Karpas-422 (cell line): ENCODE results near the gene YEATS4. TPM values are rescaled to one million over a fixed set of nuclear protein-coding genes. Genes with fewer than 3 reads are reported as not detected.

Experiments used
- DNase-seq: peaks from one replicate; pipeline ENCODE4 v3.0.0-alpha.2; 2015
- H2AFZ ChIP-seq: fragments of 200-600 bp; sonication (generic); 2 replicates; pipeline ENCODE4 v1.6.1; 2014; ENCODE audit warnings: antibody characterized with exemption, low read length, mixed read lengths
- H3K27ac ChIP-seq: fragments of 200-600 bp; sonication (generic); 2 replicates; pipeline ENCODE4 v1.5.1; 2014; ENCODE audit warnings: mild to moderate bottlenecking, low read length, moderate library complexity
- H3K27me3 ChIP-seq: fragments of 200-600 bp; sonication (generic); 2 replicates; pipeline ENCODE4 v1.6.1; 2014; ENCODE audit warnings: low read length, mixed read lengths
- H3K36me3 ChIP-seq: fragments of 200-600 bp; sonication (generic); 2 replicates; pipeline ENCODE4 v1.6.1; 2014; ENCODE audit warnings: low read length, mixed read lengths; ENCODE audit not compliant: insufficient read depth
- H3K4me1 ChIP-seq: fragments of 200-600 bp; sonication (generic); 2 replicates; pipeline ENCODE4 v1.6.1; 2014; ENCODE audit warnings: mild to moderate bottlenecking, low read length, mixed read lengths
- H3K4me2 ChIP-seq: fragments of 200-600 bp; sonication (generic); 2 replicates; pipeline ENCODE4 v1.6.1; 2014; ENCODE audit warnings: low read length, low read depth, mild to moderate bottlenecking; ENCODE audit not compliant: poor library complexity, severe bottlenecking
- H3K4me3 ChIP-seq: fragments of 200-600 bp; sonication (generic); 2 replicates; pipeline ENCODE4 v1.5.1; 2014; ENCODE audit warnings: mild to moderate bottlenecking, antibody characterized with exemption, low read length, mixed read lengths
- H3K79me2 ChIP-seq: fragments of 200-600 bp; sonication (generic); 2 replicates; pipeline ENCODE4 v1.6.1; 2014; ENCODE audit warnings: mild to moderate bottlenecking, low read length, mixed read lengths
- H3K9ac ChIP-seq: fragments of 200-600 bp; sonication (generic); 2 replicates; pipeline ENCODE4 v1.6.0; 2014; ENCODE audit warnings: low read length
- H3K9me2 ChIP-seq: fragments of 200-600 bp; sonication (generic), shearing (Covaris generic); replicated peaks from 2 replicates; pipeline ENCODE4 v1.6.0; 2014; ENCODE audit warnings: mild to moderate bottlenecking, low read length, moderate library complexity; ENCODE audit not compliant: insufficient read depth
- H3K9me3 ChIP-seq: fragments of 300-700, 200-600 bp; sonication (generic); 2 replicates; pipeline ENCODE4 v1.6.1; 2014; ENCODE audit warnings: low read length, mixed read lengths
- H4K20me1 ChIP-seq: fragments of 200-600 bp; sonication (generic); 2 replicates; pipeline ENCODE4 v1.6.1; 2014; ENCODE audit warnings: mild to moderate bottlenecking, antibody characterized with exemption, low read length, low read depth; ENCODE audit not compliant: insufficient read depth
- total RNA-seq: library from RNA; depleted of rRNA; stranded (reverse); fragments of >200 nt; shearing (Covaris generic); gene quantifications from 2 replicates; pipeline ENCODE4 v1.2.3, GENCODE V29; 2014; ENCODE audit warnings: low replicate concordance

The YEATS4 gene
- total RNA-seq, 1 experiment from 2014 or later, result 70.6 TPM

DNA sequence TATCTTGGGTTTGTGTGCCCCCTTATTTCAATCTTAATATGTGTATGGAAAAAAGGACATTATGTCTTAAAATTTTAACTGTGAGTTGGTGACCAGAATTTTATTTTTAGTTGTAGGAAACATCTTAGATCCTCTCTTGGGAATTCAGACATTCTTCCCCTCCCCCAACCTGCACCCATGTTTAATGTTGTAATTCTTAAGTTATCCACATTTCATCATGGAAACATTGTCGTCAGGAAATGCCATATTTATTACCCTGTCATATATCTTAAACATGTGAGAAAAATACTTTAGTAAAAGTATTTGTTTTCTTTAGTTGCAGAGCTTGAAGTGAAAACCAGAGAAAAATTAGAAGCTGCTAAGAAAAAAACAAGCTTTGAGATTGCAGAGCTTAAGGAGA lies 30.3 kb downstream of the YEATS4 start:
- Histone ChIP-seq H4K20me1 (no peaks in the 10 kb centered on the region), H3K4me2 (no peak overlapping the region), H3K9me2 (no peaks in the 10 kb centered on the region), H2AFZ (no peak overlapping the region), H3K9ac (no peak overlapping the region), H3K4me1 (no peaks in the 10 kb centered on the region), H3K4me3 (no peak overlapping the region), H3K36me3 (peaks cover 47% of the 10 kb centered on the region), H3K27me3 (no peaks in the 10 kb centered on the region), H3K9me3 (no peaks in the 10 kb centered on the region), H3K79me2 (peaks cover 39% of the 10 kb centered on the region), H3K27ac (no peak overlapping the region)
- DNase-seq, result no peak

DNA sequence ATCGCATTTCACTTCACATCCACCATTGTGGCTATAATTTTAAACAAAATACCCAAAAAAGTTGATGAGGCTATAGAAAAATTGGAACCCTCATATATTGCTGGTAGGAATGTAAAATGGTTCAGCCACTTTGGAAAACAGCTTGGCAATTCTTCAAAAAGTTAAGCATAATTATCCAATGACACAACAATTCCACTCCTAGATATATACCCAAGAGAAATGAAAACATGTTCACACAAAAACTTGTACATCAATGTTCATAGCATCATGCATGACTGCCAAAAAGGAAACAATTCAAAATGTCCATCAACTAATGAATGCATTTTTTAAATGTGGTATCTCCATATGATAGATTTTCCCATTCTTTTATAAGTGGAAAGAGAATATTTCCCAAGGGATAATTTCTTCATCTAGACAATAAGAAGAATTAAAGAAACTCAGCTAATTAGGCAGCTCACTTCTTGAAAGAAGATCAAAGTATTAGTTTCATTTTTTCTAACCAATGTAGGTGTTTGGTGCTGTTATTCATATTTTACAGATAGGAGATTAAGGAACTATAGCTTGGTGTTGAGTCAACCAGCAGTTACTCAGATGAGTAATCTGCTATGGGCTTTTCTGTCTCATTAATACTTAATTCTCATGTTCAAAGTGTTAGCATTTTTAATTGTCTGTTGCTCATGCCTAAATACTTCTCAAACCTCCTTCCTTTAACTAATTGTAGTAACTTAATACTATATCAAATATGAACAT lies 32.8 kb downstream of the YEATS4 start:
- H3K27me3 ChIP-seq, result no peaks in the 10 kb centered on the region

DNA sequence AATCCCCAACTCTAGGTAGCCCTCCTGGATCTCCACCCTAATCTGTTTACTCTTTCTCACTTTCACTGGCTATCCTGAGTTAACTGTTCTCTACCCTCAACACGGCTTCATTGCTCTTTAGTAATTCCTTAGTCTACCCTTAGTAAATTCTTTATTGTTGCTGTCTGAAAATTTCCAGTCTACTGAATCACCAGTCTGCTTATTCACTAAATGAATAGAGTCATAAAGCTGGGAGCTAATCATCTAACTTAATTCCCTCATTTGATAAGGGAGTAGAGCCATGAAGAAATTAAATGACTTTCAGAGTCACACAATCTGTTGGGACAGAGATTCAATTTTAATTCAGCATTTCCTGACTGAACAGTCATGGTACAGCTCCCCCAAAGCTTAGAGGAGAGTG lies 36.5 kb downstream of the YEATS4 start:
- H3K9ac ChIP-seq, result no peak overlapping the region
- H3K4me2 ChIP-seq, result no peak overlapping the region
- H3K27ac ChIP-seq, result no peak overlapping the region
- no peaks in the 10 kb centered on the region for H4K20me1 ChIP-seq
- peaks cover 50% of the 10 kb centered on the region for H3K36me3 ChIP-seq
- H3K9me3 ChIP-seq, result peaks cover 5% of the 10 kb centered on the region
- H3K4me1 ChIP-seq, result no peaks in the 10 kb centered on the region
- no peak for DNase-seq
- no peaks in the 10 kb centered on the region for H3K27me3 ChIP-seq
- 0 out of 2 replicates have a peak, but pooled peaks cover 8% of the 10 kb centered on the region for H3K79me2 ChIP-seq
- no peak overlapping the region for H3K4me3 ChIP-seq
- H3K9me2 ChIP-seq, result no peaks in the 10 kb centered on the region
- no peak overlapping the region for H2AFZ ChIP-seq

More for the DNA sequence above, 32.8 kb downstream of the YEATS4 start:
- Histone ChIP-seq H3K9me3 (peaks cover 5% of the 10 kb centered on the region), H3K4me1 (no peaks in the 10 kb centered on the region), H3K9me2 (no peaks in the 10 kb centered on the region), H3K79me2 (peaks cover 30% of the 10 kb centered on the region), H3K4me3 (no peak overlapping the region), H3K9ac (no peak overlapping the region), H2AFZ (no peak overlapping the region), H3K4me2 (no peak overlapping the region), H3K36me3 (peaks cover 59% of the 10 kb centered on the region), H4K20me1 (no peaks in the 10 kb centered on the region), H3K27ac (no peak overlapping the region)
- DNase-seq, result no peak

DNA sequence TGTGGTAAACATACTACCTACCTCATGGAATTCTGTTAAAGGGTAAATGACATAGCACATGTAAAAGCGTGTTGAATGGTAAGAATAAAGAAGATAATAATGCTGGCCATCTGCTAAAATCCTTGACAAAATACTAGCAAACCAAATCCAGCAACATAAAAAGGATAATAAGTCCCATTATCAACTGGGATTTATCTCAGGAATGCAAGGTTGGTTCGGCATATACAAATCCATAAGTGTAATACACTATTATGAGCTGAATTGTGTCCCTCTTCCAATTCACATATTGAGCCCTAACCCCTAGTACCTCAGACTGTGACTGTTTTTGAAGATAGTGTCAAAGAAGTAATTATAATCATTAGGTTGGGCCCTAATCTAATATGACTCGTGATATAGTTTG lies 37.4 kb downstream of the YEATS4 start:
- DNase-seq, result no peak
- Histone ChIP-seq H4K20me1 (no peaks in the 10 kb centered on the region), H3K4me2 (no peak overlapping the region), H3K4me3 (no peak overlapping the region), H3K79me2 (0 out of 2 replicates have a peak, but pooled peaks cover 1% of the 10 kb centered on the region), H3K27me3 (no peaks in the 10 kb centered on the region), H3K27ac (no peak overlapping the region), H3K9me2 (no peaks in the 10 kb centered on the region), H2AFZ (no peak overlapping the region), H3K4me1 (no peaks in the 10 kb centered on the region), H3K9ac (no peak overlapping the region), H3K9me3 (peaks cover 5% of the 10 kb centered on the region), H3K36me3 (peaks cover 41% of the 10 kb centered on the region)

DNA sequence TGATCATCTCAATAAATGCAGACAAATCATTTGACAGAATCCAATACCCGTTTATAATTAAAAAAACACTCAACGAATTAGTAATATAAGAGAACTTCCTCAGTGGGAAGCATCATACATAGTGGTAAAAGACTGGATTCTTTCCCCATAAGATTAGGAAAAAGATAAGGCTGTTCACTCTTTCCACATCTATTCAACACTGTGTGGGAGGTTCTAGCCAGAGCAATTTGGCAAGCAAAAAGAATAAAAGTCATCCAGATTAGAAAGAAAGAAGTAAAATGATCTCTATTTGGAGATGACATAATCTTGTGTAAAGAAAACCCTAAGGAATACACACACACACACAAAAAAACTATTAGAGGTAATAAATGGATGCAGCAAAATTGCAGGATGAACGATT lies 38.4 kb downstream of the YEATS4 start:
- no peak overlapping the region for H3K4me3 ChIP-seq
- H3K36me3 ChIP-seq, result peaks cover 32% of the 10 kb centered on the region
- H2AFZ ChIP-seq, result no peak overlapping the region
- H3K9me2 ChIP-seq, result no peaks in the 10 kb centered on the region
- no peaks in the 10 kb centered on the region for H3K27me3 ChIP-seq
- no peak for DNase-seq
- H4K20me1 ChIP-seq, result no peaks in the 10 kb centered on the region
- H3K27ac ChIP-seq, result no peak overlapping the region
- H3K9ac ChIP-seq, result no peak overlapping the region
- no peak overlapping the region for H3K4me2 ChIP-seq
- peaks cover 5% of the 10 kb centered on the region for H3K9me3 ChIP-seq
- no peaks in the 10 kb centered on the region for H3K79me2 ChIP-seq
- H3K4me1 ChIP-seq, result no peaks in the 10 kb centered on the region

DNA sequence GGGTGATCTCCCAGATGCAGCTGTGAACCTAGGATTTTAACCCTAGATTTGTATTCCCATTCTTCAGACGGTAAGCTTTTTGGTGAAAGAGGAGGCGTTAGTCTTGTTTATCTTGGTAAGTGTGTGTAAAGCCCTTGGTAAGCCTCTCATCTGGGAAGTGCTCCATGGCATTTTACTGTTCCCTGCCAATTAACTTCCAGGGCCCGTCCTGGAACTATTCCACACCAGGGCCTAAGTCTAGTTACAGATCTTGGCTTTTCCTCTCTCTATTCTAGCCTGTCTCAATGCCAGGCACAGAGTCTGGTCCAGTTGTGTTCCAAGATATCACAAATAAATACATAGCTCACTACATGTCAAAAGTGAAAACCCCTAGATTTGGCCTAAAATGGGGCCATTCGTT lies 42.4 kb downstream of the YEATS4 start:
- Histone ChIP-seq H2AFZ (no peak overlapping the region), H3K4me1 (no peaks in the 10 kb centered on the region), H3K27ac (no peak overlapping the region), H3K9ac (no peak overlapping the region), H3K9me3 (peaks cover under 1% of the 10 kb centered on the region; the same call in 1 of the 2 replicates), H3K36me3 (peaks cover 7% of the 10 kb centered on the region; the same call in 1 of the 2 replicates), H3K79me2 (no peaks in the 10 kb centered on the region), H4K20me1 (no peaks in the 10 kb centered on the region), H3K4me2 (no peak overlapping the region), H3K4me3 (no peak overlapping the region), H3K27me3 (no peaks in the 10 kb centered on the region), H3K9me2 (no peaks in the 10 kb centered on the region)
- DNase-seq, result no peak

- H3K36me3 ChIP-seq, result no peaks in the 10 kb centered on the region
- H3K79me2 ChIP-seq, result no peaks in the 10 kb centered on the region
- H3K4me3 ChIP-seq, result no peak overlapping the region
- no peaks in the 10 kb centered on the region for H3K4me1 ChIP-seq
- H3K4me2 ChIP-seq, result no peak overlapping the region
- H2AFZ ChIP-seq, result no peak overlapping the region
- no peaks in the 10 kb centered on the region for H3K9me3 ChIP-seq
- no peak for DNase-seq
- H3K9ac ChIP-seq, result no peak overlapping the region
- no peaks in the 10 kb centered on the region for H3K27me3 ChIP-seq
- no peak overlapping the region for H3K27ac ChIP-seq
- H4K20me1 ChIP-seq, result no peaks in the 10 kb centered on the region
- H3K9me2 ChIP-seq, result no peaks in the 10 kb centered on the region
Measured at GRCh38 chr12:69404851-69405565, 45.5 kb downstream of the YEATS4 start.

GRCh38 chr12:69405566-69405865 lies 46.0 kb downstream of the YEATS4 start:
- no peaks in the 10 kb centered on the region for H3K9me2 ChIP-seq
- no peaks in the 10 kb centered on the region for H3K79me2 ChIP-seq
- no peaks in the 10 kb centered on the region for H3K36me3 ChIP-seq
- H3K9ac ChIP-seq, result no peak overlapping the region
- no peaks in the 10 kb centered on the region for H4K20me1 ChIP-seq
- no peak overlapping the region for H3K27ac ChIP-seq
- DNase-seq, result no peak
- no peaks in the 10 kb centered on the region for H3K9me3 ChIP-seq
- no peak overlapping the region for H3K4me2 ChIP-seq
- no peak overlapping the region for H2AFZ ChIP-seq
- no peaks in the 10 kb centered on the region for H3K27me3 ChIP-seq
- no peaks in the 10 kb centered on the region for H3K4me1 ChIP-seq
- H3K4me3 ChIP-seq, result no peak overlapping the region
